CD4-positive, alpha-beta T cell treated with Interleukin-6 at 100 ng/mL for 8 hours (primary cell): ENCODE results near the gene TMEM45A.
"Not testable (repeated sequence)": the region's sequence is repeated elsewhere in the genome, so short reads cannot be mapped to it uniquely, and the experiment has no call there.

Experiments
- DNase-seq: peaks from one replicate; pipeline ENCODE4 v3.0.0-alpha.2; 2020; ENCODE audit warnings: mixed read lengths, low spot score

Gene TMEM45A

DNA sequence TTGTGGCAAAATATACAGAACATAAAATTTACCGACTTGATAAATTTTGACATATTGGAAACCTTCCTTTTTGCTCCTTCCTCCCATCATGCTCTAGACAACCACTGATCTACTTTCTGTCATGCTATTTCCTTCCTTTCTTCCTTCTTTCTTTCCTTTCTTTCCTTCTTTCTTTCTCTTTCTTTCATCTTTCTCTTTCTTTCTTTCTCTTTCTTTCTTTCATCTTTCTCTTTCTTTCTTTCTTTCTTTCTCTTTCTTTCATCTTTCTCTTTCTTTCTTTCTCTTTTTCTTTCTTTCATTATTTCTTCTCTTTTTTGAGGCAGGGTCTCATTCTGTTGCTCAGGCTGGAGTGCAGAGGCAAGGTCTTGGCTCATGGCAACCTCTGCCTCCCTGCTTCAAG, 8.9 kb upstream of the TMEM45A start:
- DNase-seq = no peak

GRCh38 chr3:100486808-100487207, 5.6 kb upstream of the TMEM45A start:
- DNase-seq = no peak

GRCh38 chr3:100489118-100489517, 3.3 kb upstream of the TMEM45A start:
- DNase-seq = no peak

GRCh38 chr3:100496711-100497261, 4.4 kb downstream of the TMEM45A start:
- DNase-seq = no peak

- no peak for DNase-seq
Observed at GRCh38 chr3:100499651-100500050, 7.2 kb downstream of the TMEM45A start.

DNA sequence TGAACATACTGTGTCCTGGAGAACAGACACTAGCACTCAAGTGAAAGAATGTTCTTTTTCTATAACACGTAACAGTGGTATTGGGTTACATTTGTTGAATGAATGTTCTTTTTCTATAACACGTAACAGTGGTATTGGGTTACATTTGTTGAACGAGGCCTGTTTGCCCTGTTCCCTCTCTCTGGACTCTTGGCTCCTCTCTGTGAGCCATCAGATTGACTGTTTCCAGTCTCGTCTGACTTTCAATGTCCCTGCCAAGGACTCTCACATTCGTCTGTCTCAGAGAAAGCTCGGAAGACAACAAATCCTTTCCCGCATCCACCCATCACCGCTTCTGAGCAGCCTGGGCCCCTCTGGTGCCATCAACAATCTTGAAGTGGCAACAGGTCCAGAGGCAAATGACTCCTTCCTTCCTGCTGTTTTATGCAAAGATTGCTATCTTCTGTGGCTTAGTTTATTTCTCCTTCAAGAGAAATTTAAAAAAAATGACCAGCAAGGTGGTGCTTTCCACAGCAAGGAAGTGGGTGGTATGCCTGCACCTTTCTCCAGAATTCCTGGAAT, 8.0 kb downstream of the TMEM45A start:
- no peak for DNase-seq

DNA sequence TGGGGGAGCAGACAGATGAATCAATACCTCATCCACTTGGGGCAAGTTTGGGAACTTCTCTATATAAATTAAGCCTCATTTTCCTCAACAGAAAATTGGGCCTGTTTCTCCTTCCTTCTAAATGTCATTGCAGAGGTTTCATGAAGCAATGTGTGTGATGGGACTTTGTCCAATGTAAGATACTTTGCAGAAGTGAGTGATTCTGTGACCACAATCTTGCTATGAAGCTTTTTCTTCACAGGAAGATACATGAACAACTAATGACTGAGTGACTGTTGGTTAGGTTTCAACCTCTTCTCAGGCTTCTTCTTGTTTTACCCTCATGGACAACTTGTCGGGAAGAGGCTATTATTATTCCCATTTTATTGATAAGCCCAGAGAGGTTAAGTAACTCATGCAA, 11.0 kb downstream of the TMEM45A start:
- no peak for DNase-seq

- DNase-seq = no peak
Observed at GRCh38 chr3:100506355-100506754, 13.9 kb downstream of the TMEM45A start.

GRCh38 chr3:100509818-100510217, 17.4 kb downstream of the TMEM45A start:
- DNase-seq = not testable (repeated sequence)

DNA sequence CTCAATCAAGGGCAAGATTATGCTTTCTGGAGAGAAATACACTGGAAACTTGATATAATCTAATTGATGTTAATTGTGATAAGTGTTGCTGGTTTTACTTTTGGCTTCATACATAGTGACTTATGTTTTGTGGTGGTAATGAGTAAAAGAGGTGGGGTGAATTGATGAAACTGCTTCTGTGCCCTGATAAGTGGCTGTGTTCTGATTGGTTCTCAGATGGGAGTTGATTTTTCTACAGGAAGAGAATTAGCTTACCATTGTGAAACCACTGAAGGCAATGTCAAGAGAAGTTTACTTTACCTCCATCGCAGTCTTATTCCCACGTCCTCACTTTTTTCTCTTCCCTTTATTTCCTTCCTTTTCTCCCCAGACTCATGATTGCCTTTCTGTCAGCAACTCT, 23.8 kb downstream of the TMEM45A start:
- no peak for DNase-seq

- DNase-seq = no peak
Observed at GRCh38 chr3:100516838-100517237, 24.4 kb downstream of the TMEM45A start.

GRCh38 chr3:100517276-100517675, 24.9 kb downstream of the TMEM45A start:
- DNase-seq = no peak

DNA sequence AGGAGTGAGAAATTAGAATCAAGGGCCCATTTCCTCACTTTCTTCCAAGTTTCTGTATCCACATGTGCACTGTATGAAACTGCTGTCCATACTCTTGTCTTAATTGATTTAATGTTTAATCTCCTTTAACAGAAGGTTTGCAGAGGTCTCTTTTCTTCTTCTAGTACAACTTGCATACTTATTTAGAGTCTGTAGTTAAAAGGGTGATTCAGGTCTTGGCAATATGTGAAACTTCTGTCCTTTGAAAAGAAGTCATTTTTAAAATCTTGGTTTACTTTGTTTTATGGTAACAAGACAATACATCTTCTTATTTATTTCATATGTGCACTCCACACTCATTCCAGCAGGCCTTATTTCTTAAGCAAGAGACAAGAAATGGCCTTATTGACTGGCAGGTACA, 25.8 kb downstream of the TMEM45A start:
- DNase-seq = no peak

DNA sequence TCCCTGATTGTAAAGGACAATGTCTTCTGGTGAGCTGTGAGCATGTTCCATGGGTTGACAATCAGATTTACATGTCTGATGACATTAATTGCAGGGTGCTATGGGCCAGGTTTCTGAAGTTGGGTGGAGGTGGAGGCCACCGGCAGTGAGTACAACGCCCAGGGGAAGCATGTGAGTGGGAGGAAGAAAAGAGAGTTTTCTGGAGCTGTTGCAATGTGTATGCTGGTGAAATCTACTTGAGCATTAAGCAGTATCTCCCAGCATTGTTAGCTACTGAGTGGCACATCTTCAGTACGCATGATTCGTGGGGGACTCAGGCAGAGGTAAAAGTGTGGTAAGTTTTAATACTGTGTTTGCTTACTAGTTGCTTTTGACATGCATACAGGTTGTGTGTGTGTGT, 26.6 kb downstream of the TMEM45A start:
- no peak for DNase-seq

DNA sequence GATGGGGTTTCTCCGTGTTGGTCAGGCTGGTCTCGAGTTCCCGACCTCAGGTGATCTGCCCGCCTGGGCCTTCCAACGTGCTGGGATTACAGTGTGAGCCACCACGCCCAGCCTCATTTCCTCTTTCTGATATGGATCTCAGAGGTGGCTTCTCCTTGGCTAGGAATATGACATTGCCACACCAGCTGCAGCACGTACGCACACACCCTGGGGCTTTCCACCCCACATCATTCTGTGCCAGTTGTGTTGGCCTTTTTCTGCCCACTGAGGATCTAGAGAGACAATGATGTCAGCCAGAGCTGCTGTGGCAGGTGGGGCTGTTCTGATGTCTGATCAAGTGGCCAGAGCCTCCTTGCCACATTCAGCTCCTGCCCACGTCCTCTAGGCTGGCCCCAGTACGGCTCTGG, 29.0 kb downstream of the TMEM45A start:
- DNase-seq = no peak

- DNase-seq = no peak
Observed at GRCh38 chr3:100522125-100522524, 29.7 kb downstream of the TMEM45A start.

GRCh38 chr3:100523050-100523760, 30.8 kb downstream of the TMEM45A start:
- DNase-seq = no peak

DNA sequence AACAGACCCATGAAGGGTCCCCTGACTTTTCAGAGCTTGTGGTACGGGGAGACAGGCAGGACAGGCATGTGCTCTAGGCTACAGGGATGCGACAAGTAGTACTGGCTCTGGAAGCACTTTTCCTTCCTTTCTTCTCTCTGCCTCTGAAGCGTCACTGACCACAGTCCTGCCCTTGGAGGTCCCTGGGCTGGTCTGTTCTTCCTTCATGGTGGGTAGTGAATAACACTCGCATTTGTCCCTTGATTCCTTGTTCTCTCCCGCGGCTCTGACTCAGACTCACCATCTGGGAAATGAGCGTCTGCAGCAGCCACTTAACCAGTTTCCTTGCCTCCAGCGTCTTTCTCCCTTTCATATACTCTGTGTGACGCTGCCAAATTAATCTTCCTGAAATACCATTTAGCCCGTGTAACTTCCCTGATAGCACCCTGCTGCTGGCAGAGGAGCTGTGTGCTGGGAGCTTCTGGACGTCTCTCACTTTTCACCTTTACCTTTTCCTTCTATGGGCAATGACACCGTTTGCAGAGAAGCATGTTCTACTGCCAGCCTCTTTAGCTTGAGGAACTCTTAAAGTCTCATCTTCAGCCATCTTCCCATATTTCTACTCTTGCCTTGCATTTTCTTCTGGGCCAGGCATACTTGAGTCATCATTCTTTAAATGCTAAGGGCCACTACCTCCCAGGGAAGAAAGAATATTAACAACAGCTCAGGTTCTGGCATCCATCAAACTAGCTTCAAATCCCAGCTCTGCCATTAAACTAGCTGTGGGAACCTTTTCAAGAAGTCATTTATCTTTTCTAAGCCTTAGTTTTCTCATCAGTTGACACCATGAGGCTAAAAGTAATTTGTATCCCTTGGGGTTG, 33.6 kb downstream of the TMEM45A start:
- DNase-seq = no peak

GRCh38 chr3:100526613-100527346, 34.4 kb downstream of the TMEM45A start:
- no peak for DNase-seq

DNA sequence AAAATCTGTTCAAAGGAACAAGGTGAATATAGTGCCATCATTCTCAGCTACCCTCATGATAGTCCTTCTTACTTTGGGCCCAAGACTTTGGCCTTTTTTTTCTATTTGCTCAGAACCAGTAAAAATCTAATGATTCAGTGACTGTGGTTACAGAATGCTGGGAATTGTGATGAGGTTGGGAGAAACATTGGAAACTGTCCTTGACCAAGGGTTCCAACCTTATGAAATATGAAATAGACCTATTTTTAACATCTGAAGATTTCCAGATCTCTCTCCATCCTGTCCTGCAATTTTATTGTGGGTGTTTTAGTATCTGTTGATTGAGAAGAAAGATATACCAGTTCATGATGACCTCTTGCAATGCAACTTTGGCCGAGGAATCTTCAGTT, 34.9 kb downstream of the TMEM45A start:
- DNase-seq = no peak

DNA sequence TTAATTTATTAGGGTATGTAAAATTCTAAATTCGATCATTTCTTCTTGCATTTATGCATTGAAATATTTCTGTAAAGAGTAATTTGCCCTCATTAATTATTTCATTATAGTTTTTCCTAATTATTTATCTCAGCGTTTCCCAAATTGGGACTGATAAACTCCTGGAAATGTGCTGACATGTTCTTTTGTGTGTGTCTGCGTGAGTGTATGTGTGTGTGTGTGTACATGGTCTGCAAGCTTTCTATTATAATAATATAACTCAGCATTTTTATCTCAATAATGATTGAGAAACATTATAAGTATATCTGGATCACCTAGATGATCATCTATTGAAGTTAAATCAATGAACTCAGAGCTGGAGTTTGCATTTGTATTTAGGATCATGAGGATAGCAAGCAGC, 38.7 kb downstream of the TMEM45A start:
- DNase-seq = no peak

- no peak for DNase-seq
Observed at GRCh38 chr3:100532411-100532810, 40.0 kb downstream of the TMEM45A start.
